Loucy (cell line): ENCODE results near the gene FARS2.

Experiments
- EZH2phosphoT487 ChIP-seq: fragments of 200-600 bp; IDR thresholded peaks from 2 replicates; pipeline ENCODE4 v1.6.1; 2018; ENCODE audit warnings: antibody characterized with exemption, mild to moderate bottlenecking, moderate library complexity, borderline replicate concordance
- TF ChIP-seq, protein P1 (sequence below): fragments of 200-600 bp; sonication (generic); conservative IDR thresholded peaks from 2 replicates; pipeline ENCODE4 v1.5.1; 2014; ENCODE audit warnings: mild to moderate bottlenecking, antibody characterized with exemption, low read length

DNA sequence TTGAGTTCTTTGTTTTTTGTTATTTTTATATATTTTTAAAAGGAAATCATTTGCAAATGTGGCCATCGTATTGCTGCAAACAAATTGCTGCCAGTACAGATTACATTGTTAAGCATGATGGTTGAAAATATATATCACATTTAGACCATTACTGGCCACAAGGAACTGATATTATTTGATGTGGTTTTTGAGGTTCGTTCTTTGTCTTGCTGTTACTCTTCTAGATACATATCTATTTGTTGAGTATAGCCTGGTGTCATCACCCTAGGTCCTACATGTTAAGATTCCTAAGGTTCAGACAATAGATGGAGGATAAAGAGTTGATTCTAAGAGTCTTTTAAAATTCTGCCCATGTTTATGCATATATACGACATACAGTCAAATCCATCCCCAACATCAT is 306.0 kb downstream of the FARS2 start:
- TF ChIP-seq, protein P1, sequence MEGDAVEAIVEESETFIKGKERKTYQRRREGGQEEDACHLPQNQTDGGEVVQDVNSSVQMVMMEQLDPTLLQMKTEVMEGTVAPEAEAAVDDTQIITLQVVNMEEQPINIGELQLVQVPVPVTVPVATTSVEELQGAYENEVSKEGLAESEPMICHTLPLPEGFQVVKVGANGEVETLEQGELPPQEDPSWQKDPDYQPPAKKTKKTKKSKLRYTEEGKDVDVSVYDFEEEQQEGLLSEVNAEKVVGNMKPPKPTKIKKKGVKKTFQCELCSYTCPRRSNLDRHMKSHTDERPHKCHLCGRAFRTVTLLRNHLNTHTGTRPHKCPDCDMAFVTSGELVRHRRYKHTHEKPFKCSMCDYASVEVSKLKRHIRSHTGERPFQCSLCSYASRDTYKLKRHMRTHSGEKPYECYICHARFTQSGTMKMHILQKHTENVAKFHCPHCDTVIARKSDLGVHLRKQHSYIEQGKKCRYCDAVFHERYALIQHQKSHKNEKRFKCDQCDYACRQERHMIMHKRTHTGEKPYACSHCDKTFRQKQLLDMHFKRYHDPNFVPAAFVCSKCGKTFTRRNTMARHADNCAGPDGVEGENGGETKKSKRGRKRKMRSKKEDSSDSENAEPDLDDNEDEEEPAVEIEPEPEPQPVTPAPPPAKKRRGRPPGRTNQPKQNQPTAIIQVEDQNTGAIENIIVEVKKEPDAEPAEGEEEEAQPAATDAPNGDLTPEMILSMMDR, result no peak
- no peak for TF ChIP-seq EZH2phosphoT487
